HCT116 (cell line): Measurements from ENCODE around the gene NT5DC3. TPM values are rescaled to one million over a fixed set of nuclear protein-coding genes. Genes with fewer than 3 reads are reported as not detected.

Experiments
- ATAC-seq: fragments of 200-7000 bp; cut with Tn5 transposase; 2 replicates; pipeline ENCODE4 v1.9.1; 2020; ENCODE audit warnings: mild to moderate bottlenecking, moderate library complexity
- BruUV-seq: library from RNA; stranded (reverse); fragments of 400-500 nt; replicated peaks from 2 replicates; lab custom pipeline; 2021; lab: Mats Ljungman, UMichigan
- CTCF ChIA-PET: fragments of 300-600 bp; sonication (Branson Sonifier 250); formaldehyde crosslinking; loops from one replicate; lab custom pipeline; 2021; ENCODE audit warnings: antibody characterized with exemption; lab: Charles Lee
- POLR2A ChIA-PET: fragments of 300-600, 350-600 bp; sonication (Branson Sonifier 250); formaldehyde crosslinking; loops from one replicate; lab custom pipeline; 2021; ENCODE audit warnings: antibody characterized with exemption; lab: Charles Lee
- RAD21 ChIA-PET, 2 experiments: fragments of 300-600 bp; sonication (Branson Sonifier 250); formaldehyde crosslinking; loops; one replicate each; lab custom pipeline; 2023; ENCODE audit warnings: low total read pairs in 2 of 2; ENCODE audit not compliant: uncharacterized antibody in 2 of 2, unreplicated experiment in 2 of 2, low non-redundant PET in 1 of 2; lab: Charles Lee
- DNase-seq: peaks from one replicate; pipeline ENCODE4 v3.0.0-alpha.2; 2010; ENCODE audit warnings: low read depth, low spot score
- H2AFZ ChIP-seq: fragments of 200-600 bp; shearing (Covaris generic), sonication (generic); 2 replicates; pipeline ENCODE4 v1.6.1; 2017; ENCODE audit warnings: low read depth, mixed run types, mixed read lengths, antibody characterized with exemption, low read length; ENCODE audit not compliant: poor library complexity, severe bottlenecking
- H3K27ac ChIP-seq: 2 replicates; pipeline ENCODE4 v1.5.1; 2012; ENCODE audit warnings: low read depth, low read length
- H3K27me3 ChIP-seq: fragments of 200-600 bp; sonication (generic); 2 replicates; pipeline ENCODE4 v1.6.1; 2016; ENCODE audit warnings: mixed run types, low read length, mixed read lengths; ENCODE audit not compliant: insufficient read depth
- H3K36me3 ChIP-seq, 2 experiments: fragments of 200-500 bp in 1 of 2; fragments of 200-600 bp in 1 of 2; sonication (Bioruptor generic) in 1 of 2; sonication (generic) in 1 of 2; 2 replicates each; pipeline versions ENCODE4 v1.5.1 to v1.6.1; 2014 to 2016; ENCODE audit warnings: low read length in 2 of 2, inconsistent platforms in 1 of 2, mixed read lengths in 1 of 2, mixed run types in 1 of 2; ENCODE audit not compliant: insufficient read depth in 2 of 2, control insufficient read depth in 1 of 2
- H3K4me1 ChIP-seq, 2 experiments: fragments of 200-600 bp in 1 of 2; sonication (generic) in 1 of 2; 2 replicates each; pipeline versions ENCODE4 v1.5.1 to v1.6.1; 2012 to 2017; ENCODE audit warnings: low read length in 2 of 2, inconsistent platforms in 1 of 2, mild to moderate bottlenecking in 1 of 2, mixed read lengths in 1 of 2, mixed run types in 1 of 2, moderate library complexity in 1 of 2; ENCODE audit not compliant: insufficient read depth in 2 of 2, control insufficient read depth in 1 of 2
- H3K4me2 ChIP-seq: fragments of 200-600 bp; sonication (generic); 2 replicates; pipeline ENCODE4 v1.6.1; 2017; ENCODE audit warnings: mixed run types, low read length, mixed read lengths
- H3K4me3 ChIP-seq, 2 experiments: fragments of 200-600 bp in 1 of 2; sonication (generic) in 1 of 2; replicated peaks in 1 of 2; 2 replicates each; pipeline ENCODE4 v1.5.1; 2011 to 2016; ENCODE audit warnings: low read length in 2 of 2, control low read depth in 1 of 2, low read depth in 1 of 2, mild to moderate bottlenecking in 1 of 2, mixed read lengths in 1 of 2, mixed run types in 1 of 2
- H3K79me2 ChIP-seq: fragments of 200-600 bp; sonication (generic); 2 replicates; pipeline ENCODE4 v1.6.1; 2017; ENCODE audit warnings: mild to moderate bottlenecking, mixed run types, low read length, moderate library complexity, mixed read lengths; ENCODE audit not compliant: insufficient read depth
- H3K9ac ChIP-seq: fragments of 200-600 bp; sonication (generic); 2 replicates; pipeline ENCODE4 v1.6.1; 2016; ENCODE audit warnings: low read length, mixed read lengths
- H3K9me2 ChIP-seq: fragments of 200-600 bp; sonication (generic), shearing (Covaris generic); 2 replicates; pipeline ENCODE4 v1.6.1; 2017; ENCODE audit warnings: mixed run types, mild to moderate bottlenecking, moderate library complexity; ENCODE audit not compliant: insufficient read depth
- H3K9me3 ChIP-seq, 2 experiments: fragments of 200-500 bp in 1 of 2; fragments of 200-600 bp in 1 of 2; sonication (Bioruptor generic) in 1 of 2; sonication (generic) in 1 of 2; 2 replicates each; pipeline ENCODE4 v1.6.1; 2014 to 2017; ENCODE audit warnings: low read length in 2 of 2, mixed read lengths in 2 of 2, inconsistent platforms in 1 of 2, low read depth in 1 of 2, mild to moderate bottlenecking in 1 of 2, mixed run types in 1 of 2, moderate library complexity in 1 of 2; ENCODE audit not compliant: control insufficient read depth in 1 of 2, insufficient read depth in 1 of 2
- H4K20me1 ChIP-seq: fragments of 200-600 bp; sonication (generic), shearing (Covaris generic); 2 replicates; pipeline ENCODE4 v1.6.1; 2017; ENCODE audit warnings: mixed run types, mild to moderate bottlenecking, moderate library complexity; ENCODE audit not compliant: insufficient read depth
- CBX3 ChIP-seq: IDR thresholded peaks from 2 replicates; pipeline ENCODE4 v1.6.1; 2012; ENCODE audit warnings: low read depth
- CTCF ChIP-seq, 3 experiments: fragments of 200-600 bp in 1 of 3; sonication (generic) in 1 of 3; IDR thresholded peaks in 2 of 3; conservative IDR thresholded peaks in 1 of 3; 2 replicates each; pipeline ENCODE4 v1.5.1; 2012 to 2017; ENCODE audit warnings: low read depth in 2 of 3, low read length in 2 of 3, antibody characterized with exemption in 1 of 3, borderline replicate concordance in 1 of 3, control low read depth in 1 of 3, mild to moderate bottlenecking in 1 of 3, mixed read lengths in 1 of 3, mixed run types in 1 of 3, moderate library complexity in 1 of 3; ENCODE audit not compliant: insufficient read depth in 1 of 3
- EGR1 ChIP-seq: IDR thresholded peaks from 2 replicates; pipeline ENCODE4 v1.6.1; 2012; ENCODE audit warnings: low read depth
- MAX ChIP-seq: IDR thresholded peaks from 2 replicates; pipeline ENCODE4 v1.6.1; 2012
- RAD21 ChIP-seq: IDR thresholded peaks from 2 replicates; pipeline ENCODE4 v1.6.1; 2012; ENCODE audit warnings: low read depth, mild to moderate bottlenecking
- SIN3A ChIP-seq: IDR thresholded peaks from 2 replicates; pipeline ENCODE4 v1.6.1; 2012; ENCODE audit warnings: low read depth
- SP1 ChIP-seq: IDR thresholded peaks from 2 replicates; pipeline ENCODE4 v1.6.1; 2012; ENCODE audit warnings: low read depth
- TCF7L2 ChIP-seq: IDR thresholded peaks from 2 replicates; pipeline ENCODE4 v1.7.0; 2011; ENCODE audit warnings: borderline replicate concordance, inconsistent platforms; ENCODE audit not compliant: insufficient read depth, insufficient read length; ENCODE audit errors: extremely low read depth
- YY1 ChIP-seq: IDR thresholded peaks from 2 replicates; pipeline ENCODE4 v1.6.1; 2011; ENCODE audit warnings: low read length, low read depth, moderate library complexity, mild to moderate bottlenecking; ENCODE audit not compliant: insufficient replicate concordance; ENCODE audit errors: extremely low read depth
- ZFX ChIP-seq: fragments of 450-650 bp; IDR thresholded peaks from 2 replicates; pipeline ENCODE4 v1.6.1; 2017
- intact Hi-C: fragments of 100-400 bp; cut with micrococcal nuclease; formaldehyde crosslinking; loops from 2 replicates; pipeline ENCODE4 v1.10.0; 2022
- total RNA-seq: library from RNA; stranded (reverse); gene quantifications from one replicate; pipeline ENCODE4 v1.2.1, GENCODE V29; 2021; ENCODE audit not compliant: unreplicated experiment

The NT5DC3 gene
- total RNA-seq, 1 experiment from 2014 or later: 18.7 TPM

GRCh38 chr12:103813426-103813825 is 27.6 kb downstream of the NT5DC3 start (continued):
- no peak for TF ChIP-seq ZFX
- TF ChIP-seq RAD21: no peak

GRCh38 chr12:103812789-103813188 is 28.2 kb downstream of the NT5DC3 start:
- Histone ChIP-seq H2AFZ (no peak overlapping the region), H3K4me2 (no peak overlapping the region), H3K27me3 (no peaks in the 10 kb centered on the region), H3K9me3 (no peaks in the 10 kb centered on the region), H3K36me3 (peaks cover 0 to 8% of the 10 kb centered on the region in 2 experiments; a peak in 2 of 4 replicates), H3K27ac (no peak overlapping the region), H3K79me2 (peaks cover 20% of the 10 kb centered on the region), H3K9me2 (no peaks in the 10 kb centered on the region), H3K4me3 (no peak overlapping the region), H3K9ac (no peak overlapping the region), H3K4me1 (peaks cover 6 to 11% of the 10 kb centered on the region in 2 experiments; a peak in 2 of 4 replicates), H4K20me1 (no peaks in the 10 kb centered on the region)
- RAD21 ChIA-PET: interaction anchor here in 1 of 2 experiments (0.6 kb wide), 1 partner anchor 465 kb away, joined by 3 read pairs; no protein-coding TSS in a partner anchor
- TF ChIP-seq ZFX: no peak
- TF ChIP-seq CTCF (IDR thresholded peaks at IDR 0.05 in 2 of 3, conservative IDR thresholded peaks at IDR 0.05 in 1 of 3; ENCODE audit: borderline replicate concordance in 1 of 3, insufficient read depth in 1 of 3, low read depth in 2 of 3, low read length in 2 of 3): peak in 2 of 3 experiments; percentile 17 to 33; a peak in 2 of 6 replicates
- BruUV-seq: no TSS peak
- POLR2A ChIA-PET: no interaction called here
- DNase-seq: no peak
- intact Hi-C loops: no loop called here
- ATAC-seq: no peak
- CTCF ChIA-PET: no interaction called here

GRCh38 chr12:103811791-103812190 is 29.2 kb downstream of the NT5DC3 start:
- H3K9me3 ChIP-seq: no peaks in the 10 kb centered on the region
- BruUV-seq: no TSS peak
- H3K27me3 ChIP-seq: no peaks in the 10 kb centered on the region
- CTCF ChIA-PET: no interaction called here
- H3K79me2 ChIP-seq: peaks cover 16% of the 10 kb centered on the region
- no peak overlapping the region for H3K9ac ChIP-seq
- H3K27ac ChIP-seq: no peak overlapping the region
- peaks cover 16 to 18% of the 10 kb centered on the region in 2 experiments for H3K4me1 ChIP-seq
- H3K4me2 ChIP-seq: no peak overlapping the region
- POLR2A ChIA-PET: no interaction called here
- RAD21 ChIA-PET: no interaction called here
- TF ChIP-seq CTCF (IDR thresholded peaks at IDR 0.05 in 2 of 3, conservative IDR thresholded peaks at IDR 0.05 in 1 of 3; ENCODE audit: borderline replicate concordance in 1 of 3, insufficient read depth in 1 of 3, low read depth in 2 of 3, low read length in 2 of 3) (no peak), SP1 (no peak), SIN3A (no peak), ZFX (no peak), EGR1 (no peak), CBX3 (no peak), TCF7L2 (no peak), MAX (no peak), YY1 (no peak)
- DNase-seq (no peak), ATAC-seq (no peak)
- no peak overlapping the region for H3K4me3 ChIP-seq
- H3K36me3 ChIP-seq: peaks cover 0 to 8% of the 10 kb centered on the region in 2 experiments; a peak in 2 of 4 replicates
- H2AFZ ChIP-seq: no peak overlapping the region
- intact Hi-C loops: no loop called here
- no peaks in the 10 kb centered on the region for H4K20me1 ChIP-seq
- H3K9me2 ChIP-seq: no peaks in the 10 kb centered on the region
